Measurements from ENCODE around the gene SAPCD2.

Gene SAPCD2

DNA sequence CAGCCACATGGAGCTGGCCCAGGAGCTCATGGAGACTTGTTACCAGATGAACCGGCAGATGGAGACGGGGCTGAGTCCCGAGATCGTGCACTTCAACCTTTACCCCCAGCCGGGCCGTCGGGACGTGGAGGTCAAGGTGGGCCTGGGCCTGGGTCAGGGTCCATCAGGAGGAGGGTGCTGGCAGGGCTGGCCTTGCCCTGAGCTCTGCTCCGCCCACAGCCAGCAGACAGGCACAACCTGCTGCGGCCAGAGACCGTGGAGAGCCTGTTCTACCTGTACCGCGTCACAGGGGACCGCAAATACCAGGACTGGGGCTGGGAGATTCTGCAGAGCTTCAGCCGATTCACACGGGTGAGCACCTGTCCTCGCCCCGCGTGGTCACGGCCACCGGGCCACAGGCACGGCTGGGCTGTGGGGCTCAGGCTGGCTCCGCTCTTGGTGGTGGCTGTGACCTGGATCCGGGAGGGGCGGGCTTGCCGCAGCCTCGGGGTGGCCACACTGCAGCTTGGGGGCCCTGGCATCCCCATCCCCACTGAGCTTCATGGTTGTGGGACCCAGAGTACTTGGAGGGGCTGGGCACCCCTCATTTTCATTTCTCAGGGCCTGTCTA, 37.1 kb upstream of the SAPCD2 start:
- no peak for DNase-seq

DNA sequence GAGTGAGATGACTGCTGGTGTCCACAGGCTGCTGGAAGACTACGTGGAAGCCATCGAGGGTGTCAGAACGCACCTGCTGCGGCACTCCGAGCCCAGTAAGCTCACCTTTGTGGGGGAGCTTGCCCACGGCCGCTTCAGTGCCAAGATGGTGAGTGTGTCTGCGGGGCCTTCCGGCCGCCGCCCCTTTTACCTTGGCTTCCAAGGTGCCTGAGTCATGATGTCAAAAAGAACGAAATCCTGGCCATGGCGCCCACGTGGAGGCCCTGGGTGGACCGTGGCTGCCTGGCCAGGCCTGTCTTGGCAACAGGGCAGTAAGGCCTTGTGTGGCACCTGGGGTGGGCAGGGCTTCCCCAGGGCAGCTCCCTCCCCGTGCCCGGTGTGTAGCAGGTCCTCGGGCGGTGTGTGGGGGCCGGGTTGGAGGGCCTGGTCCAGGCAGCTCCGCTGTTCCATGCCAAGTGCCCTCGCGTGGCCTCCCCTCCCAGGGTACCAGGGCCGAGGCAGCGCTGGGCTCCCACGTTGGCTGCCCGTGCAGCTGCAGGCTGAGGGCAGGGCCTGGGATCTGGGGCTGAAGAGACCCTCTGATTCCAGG, 36.4 kb upstream of the SAPCD2 start:
- no peak for DNase-seq

GRCh38 chr9:137105814-137106661, 35.7 kb upstream of the SAPCD2 start:
- DNase-seq: no peak

- no peak for DNase-seq
Measured at GRCh38 chr9:137103206-137103999, 33.0 kb upstream of the SAPCD2 start.

DNA sequence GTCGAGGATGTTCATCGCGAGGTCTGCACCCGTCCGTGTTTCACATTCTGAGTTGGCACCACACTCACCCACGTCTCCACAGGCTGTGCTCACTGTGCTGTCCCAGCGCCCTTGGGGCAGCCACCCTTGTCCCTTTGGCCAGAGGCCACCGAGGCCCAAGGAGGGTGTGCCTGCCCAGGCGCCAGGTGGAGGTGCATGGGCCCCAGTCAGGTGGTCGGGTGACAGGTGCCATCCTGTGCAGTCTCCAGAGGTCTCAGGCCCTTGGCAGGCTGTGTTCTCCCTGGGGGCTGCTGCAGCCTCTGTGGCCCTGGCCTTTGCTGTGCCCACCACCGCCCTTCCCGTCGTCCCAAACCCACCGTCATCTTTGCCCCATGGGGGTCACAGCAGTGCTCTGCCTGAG, 28.9 kb upstream of the SAPCD2 start:
- DNase-seq: no peak

- DNase-seq: no peak
Measured at GRCh38 chr9:137097761-137098462, 27.6 kb upstream of the SAPCD2 start.

DNA sequence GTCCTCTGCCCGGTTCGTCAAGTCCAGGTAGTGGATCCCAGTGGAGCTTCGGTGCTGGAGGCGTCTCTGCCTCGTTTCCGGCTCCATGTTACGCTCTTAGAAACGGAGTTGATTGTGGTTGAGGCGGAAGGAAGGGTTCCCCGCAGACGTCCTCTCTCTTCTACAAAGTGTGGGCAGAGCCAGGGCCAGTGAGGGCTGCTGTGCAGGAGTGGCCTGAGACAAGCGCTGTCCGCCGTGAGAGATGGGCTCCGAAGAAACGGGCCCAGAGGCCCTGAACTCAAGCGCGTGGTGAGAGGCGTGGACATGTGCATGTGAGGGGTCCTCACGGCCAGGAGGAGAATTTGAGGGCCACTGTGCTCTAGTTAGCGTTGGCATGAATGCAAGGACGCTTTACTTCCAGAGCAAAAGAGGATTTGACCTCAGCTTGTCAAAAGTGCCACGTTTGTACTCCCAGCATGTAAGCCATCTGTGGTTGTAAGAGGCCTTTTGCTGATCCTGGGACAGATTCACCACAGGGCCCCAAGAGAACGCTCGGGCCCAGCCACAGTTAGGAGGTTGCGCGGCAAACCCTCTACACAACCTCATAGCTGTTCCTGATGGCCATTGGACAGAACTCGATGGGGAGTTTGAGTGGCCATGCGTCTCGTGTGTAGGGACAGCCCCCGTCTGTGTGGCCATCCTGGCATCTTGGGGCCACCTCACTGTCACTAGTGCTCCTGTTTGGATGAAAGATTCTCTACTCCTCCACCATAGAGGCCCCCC, 26.6 kb upstream of the SAPCD2 start:
- no peak for DNase-seq

- no peak for DNase-seq
Measured at GRCh38 chr9:137095664-137096517, 25.5 kb upstream of the SAPCD2 start.

- no peak for DNase-seq
Measured at GRCh38 chr9:137089232-137089947, 19.0 kb upstream of the SAPCD2 start.

DNA sequence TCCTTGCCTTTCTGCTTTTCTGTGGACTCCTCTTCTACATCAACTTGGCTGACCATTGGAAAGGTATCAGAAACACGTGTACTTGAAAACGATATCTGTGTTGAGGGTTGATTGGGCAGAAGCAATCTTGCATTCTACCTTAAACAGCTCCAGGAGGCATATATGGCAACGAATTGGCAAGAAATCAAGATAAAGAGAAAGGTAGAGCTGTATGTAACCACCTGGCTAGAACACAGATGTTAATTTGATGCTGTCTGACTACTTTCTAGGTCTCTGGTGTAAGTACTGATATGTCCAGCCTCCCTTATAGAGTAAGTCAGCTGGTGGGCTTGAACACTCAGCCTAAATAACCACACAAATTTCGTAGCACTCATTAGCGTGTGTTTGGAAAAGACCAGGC, 17.8 kb upstream of the SAPCD2 start:
- DNase-seq: no peak

DNA sequence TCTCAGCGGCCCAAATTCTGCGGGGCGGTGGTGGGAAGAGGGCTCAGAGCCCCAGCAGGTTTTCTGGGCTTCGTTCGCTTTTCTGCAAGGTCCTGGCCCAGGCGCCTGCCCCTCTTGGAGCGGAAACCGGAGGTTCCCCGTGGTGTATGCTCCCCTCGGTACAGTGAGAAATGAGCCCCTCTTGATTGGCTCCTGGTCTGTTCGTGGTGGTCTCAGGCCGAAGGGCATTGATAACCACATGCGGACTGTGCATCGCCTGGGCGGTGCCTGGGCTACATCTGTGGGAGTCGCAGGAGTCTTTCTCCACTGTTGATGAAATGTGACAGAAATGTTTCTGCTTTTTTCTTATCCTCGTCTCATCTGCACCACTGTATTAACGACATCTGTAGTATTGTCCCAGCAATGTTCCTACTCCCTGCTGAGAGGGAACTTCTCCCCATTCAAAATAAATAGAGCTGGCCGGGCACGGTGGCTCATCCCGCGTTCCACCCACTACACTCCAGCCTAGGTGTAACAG, 17.1 kb upstream of the SAPCD2 start:
- no peak for DNase-seq

DNA sequence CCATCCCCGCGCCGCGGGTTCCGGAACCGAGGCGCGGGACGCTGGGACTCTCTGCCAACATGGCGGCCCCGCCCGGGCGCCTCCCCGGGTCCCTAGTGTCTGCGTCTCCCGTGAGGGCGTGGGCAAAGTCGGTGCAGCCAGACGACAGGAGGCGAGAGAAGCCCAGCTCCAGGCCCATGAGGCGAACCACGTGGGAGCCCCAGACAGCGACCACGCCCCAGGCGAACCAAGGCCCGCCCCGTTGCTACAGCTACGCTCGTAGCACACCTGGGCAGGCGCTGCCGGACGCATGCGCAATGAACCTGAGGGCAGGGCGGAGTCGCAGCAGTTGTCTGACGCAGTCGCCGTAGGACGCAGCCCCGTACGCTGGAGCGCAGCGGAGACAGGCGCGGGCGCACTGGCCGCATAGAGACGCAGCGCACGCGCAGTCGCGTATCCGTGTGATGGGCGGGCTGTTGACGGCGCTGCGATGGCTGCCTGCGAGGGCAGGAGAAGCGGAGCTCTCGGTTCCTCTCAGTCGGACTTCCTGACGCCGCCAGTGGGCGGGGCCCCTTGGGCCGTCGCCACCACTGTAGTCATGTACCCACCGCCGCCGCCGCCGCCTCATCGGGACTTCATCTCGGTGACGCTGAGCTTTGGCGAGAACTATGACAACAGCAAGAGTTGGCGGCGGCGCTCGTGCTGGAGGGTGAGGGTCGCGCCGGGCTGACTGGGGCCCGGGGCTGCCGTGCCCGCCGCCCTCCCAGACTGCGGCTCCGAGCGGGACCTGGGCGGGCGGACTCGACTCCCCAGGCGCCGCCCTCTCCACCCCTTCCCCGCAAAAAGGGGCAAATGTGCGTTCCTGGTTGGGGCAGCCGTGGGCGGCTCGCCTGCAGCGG, 16.4 kb upstream of the SAPCD2 start, which contains the start of gene MAN1B1:
MAN1B1 (plus strand) TSS at position 455 of the 878 bp plus-strand sequence; CDS start at position 470, 15 bp downstream.
- peak; percentile 98 for DNase-seq

- DNase-seq: peak; percentile 38
Measured at GRCh38 chr9:137085920-137086530, 15.7 kb upstream of the SAPCD2 start.

GRCh38 chr9:137084526-137084925, 14.2 kb upstream of the SAPCD2 start:
- no peak for DNase-seq

DNA sequence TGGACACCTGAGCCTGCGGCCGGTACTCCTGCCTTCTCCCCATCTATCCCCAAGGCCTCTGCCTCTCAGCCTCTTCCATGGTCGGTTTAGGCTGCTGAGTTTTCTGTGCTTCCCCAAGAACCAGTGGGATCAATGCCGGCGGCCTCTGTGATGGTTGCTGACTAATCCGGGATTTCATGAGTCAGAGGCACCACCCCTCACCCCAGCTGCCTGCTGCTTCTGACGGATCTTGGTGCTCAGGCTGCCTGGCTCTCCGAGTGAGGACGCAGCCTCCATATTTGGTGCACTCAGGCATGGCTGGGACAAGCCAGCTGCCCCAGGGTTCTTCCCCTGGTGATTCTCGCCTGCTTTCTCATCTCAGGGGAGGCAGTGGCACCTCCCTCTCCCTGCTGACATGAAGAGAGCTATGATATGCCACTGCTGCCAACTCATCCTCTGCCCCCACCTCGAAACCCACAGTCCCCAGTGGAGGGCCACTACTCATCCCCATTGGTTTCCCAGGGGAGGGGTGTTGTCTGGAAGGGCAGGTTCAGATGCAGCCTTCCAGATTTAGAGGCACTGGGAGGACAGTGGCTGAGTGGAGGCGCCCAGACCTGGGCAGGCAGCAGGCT, 13.1 kb upstream of the SAPCD2 start:
- no peak for DNase-seq

DNA sequence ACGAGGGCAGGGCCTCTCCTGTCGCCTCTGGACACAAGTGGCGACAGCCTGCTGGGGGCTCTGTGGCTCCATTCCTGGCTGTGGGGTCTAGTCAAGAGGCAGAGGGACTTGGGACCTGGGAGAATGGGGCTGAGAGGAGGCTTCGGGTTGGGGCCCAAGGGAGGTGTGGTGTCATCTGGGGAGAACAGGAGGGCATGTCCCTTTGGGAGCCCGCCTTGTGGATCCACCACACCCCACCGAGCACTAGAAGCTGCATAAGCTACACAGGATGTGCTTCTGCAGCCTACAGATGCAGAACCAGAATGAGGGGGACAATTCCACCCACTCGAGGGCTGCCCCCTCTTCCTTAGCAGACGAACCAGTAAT, 12.6 kb upstream of the SAPCD2 start:
- no peak for DNase-seq

DNA sequence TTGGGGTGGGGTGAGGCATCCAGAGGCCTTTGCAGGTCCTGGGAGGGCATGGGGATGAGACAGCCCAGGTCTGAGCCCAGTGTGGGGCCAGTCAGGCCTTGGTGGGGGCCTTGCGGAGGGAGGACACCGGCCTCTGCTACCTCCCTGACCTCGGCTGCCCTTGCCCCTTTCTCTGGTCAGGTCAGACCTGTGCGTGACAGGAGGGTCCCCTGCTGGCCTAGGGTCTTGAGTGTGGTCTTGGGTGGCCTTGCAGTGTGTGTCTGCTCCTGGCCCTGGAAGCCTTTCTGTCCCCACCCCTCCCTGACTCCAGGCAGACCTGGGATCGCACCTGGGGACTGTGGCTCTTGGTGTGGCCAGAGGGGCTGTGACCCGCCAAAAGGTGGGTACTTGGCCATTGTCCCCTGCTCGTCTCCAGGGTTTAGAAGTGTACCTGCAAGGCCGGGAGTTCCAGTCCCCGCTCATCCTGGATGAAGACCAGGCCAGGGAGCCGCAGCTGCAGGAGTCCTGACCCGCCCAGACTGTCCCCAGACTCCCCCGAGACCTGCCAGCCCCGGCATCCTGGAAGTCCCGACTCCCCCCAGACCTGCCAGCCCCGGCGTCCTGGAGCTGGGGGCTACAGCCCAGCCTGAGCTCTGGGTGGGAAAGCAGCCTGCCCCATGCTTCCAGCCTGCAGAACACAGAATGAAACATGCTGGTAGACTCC, 12.0 kb upstream of the SAPCD2 start:
- no peak for DNase-seq

Data from NCI-H146 (cell line).